CD4-positive, alpha-beta T cell treated with Interleukin-10 for 1 hour (primary cell): Measurements from ENCODE around the gene TGFA.

ENCODE experiments used
- DNase-seq: peaks from one replicate; pipeline ENCODE4 v3.0.0-alpha.2; 2020

The TGFA gene

GRCh38 chr2:70403267-70404053 lies 150.2 kb downstream of the TGFA start:
- no peak for DNase-seq

DNA sequence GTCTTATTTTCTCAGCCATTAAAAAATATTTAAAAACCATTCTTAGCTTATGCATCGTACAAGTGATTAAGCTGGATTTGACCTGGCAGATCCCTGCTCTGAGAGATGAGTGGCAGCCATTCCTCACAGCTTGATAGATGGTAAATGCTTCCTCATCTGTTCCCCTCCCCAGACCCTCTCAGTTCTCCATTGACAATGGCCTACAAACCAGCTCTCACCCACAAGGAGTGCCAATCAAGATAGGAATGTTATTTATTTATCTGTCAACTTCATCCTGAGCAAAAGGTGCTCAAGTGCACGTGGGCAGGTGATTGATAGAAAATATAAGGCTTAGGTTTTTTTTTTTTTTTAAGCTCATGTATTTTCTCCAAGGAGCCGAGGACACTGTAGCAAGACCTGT lies 153.1 kb downstream of the TGFA start:
- no peak for DNase-seq

GRCh38 chr2:70399046-70399445 lies 154.6 kb downstream of the TGFA start:
- DNase-seq = no peak
